Retinal pigment epithelial cell (primary cell): ENCODE measurements around the gene YRDC.

Experiments used
- DNase-seq: peaks from one replicate; pipeline ENCODE4 v3.0.0-alpha.2; 2010; ENCODE audit warnings: low read depth
- H3K4me3 ChIP-seq: 2 replicates; pipeline ENCODE4 v1.5.1; 2011; ENCODE audit warnings: mild to moderate bottlenecking, low read length, control low read depth, moderate library complexity
- CTCF ChIP-seq: conservative IDR thresholded peaks from 2 replicates; pipeline ENCODE4 v1.5.1; 2011; ENCODE audit warnings: low read depth, low read length, control low read depth, inconsistent platforms

Gene YRDC

DNA sequence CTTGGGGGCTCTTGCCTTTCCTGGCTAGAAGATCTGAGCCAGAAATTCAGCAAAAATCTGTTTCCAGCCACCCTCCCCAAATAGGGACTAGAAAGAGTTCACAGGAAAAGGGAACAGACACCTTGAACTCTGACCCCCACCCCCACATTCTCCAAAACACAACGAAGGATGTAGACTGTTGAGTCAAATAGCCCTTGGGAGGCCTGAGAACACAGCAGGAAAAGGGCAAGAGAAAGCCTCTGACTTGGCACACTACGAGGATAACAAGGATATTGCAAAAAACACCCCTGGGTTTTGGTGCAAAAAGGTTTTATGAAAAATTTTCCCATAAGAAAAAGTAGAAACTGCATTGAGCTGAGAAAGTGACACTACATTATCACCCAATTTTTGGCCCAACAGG is 1.9 kb upstream of the YRDC start:
- no peak for DNase-seq
- no peak overlapping the region for H3K4me3 ChIP-seq
- no peak for TF ChIP-seq CTCF

GRCh38 chr1:37808369-37809319 is 636 bp upstream of the YRDC start:
- TF ChIP-seq CTCF, result no peak
- H3K4me3 ChIP-seq, result peak overlapping the region; percentile 89
- peak; percentile 39 for DNase-seq

DNA sequence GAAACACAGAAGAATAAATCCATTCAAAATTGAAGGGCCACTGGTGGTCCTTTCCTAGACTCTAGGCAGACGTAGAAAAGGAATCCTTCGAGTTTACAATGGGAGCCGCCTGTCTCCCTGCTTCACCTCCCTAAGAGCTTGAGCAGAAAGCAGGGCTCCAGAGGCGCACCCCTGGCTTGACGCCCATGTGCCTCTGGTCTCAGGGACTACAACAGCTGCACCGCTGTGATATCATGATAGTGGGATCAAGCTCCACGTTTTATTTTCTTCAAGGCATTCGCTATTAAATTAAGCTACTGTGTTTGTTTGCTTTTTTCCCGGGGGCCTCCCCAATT is 821 bp downstream of the YRDC start:
- DNase-seq, result no peak
- peak overlapping the region; percentile 89 for H3K4me3 ChIP-seq
- TF ChIP-seq CTCF, result no peak

- no peak for TF ChIP-seq CTCF
- H3K4me3 ChIP-seq, result no peak overlapping the region
- no peak for DNase-seq
Observed at GRCh38 chr1:37802439-37802838, 5.6 kb downstream of the YRDC start.

DNA sequence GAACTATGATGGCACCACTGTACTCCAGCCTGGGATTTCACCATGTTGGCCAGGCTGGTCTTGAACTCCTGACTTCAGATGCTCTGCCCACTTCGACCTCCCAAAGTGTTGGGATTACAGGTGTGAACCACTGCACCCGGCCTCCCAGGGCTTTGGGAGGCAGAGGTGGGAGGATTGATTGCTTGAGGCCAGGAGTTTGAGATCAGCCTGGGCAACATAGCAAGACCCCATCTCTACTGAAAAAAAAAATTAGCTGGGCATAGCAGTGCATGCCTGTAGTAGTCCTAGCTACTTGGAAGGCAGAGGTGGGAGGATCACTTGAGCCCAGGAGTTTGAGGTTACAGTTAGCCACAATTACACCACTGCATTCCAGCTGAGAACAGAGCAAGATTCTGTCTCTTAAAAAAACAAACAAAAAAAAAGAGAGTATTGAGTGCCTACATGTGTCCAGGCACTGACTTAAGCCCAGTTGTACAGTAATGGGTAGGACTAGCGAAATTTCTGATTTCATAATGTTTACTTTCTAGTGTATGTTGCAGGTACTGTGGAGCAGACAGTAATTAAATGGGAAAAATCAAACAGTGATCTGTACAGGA is 10.2 kb downstream of the YRDC start:
- no peak overlapping the region for H3K4me3 ChIP-seq
- DNase-seq, result no peak

GRCh38 chr1:37795340-37796125 is 12.5 kb downstream of the YRDC start:
- DNase-seq, result no peak
- H3K4me3 ChIP-seq, result no peak overlapping the region
- TF ChIP-seq CTCF, result no peak

More for the DNA sequence above, 10.2 kb downstream of the YRDC start:
- no peak for TF ChIP-seq CTCF
